ENCODE data around the gene ETS1.

DNA sequence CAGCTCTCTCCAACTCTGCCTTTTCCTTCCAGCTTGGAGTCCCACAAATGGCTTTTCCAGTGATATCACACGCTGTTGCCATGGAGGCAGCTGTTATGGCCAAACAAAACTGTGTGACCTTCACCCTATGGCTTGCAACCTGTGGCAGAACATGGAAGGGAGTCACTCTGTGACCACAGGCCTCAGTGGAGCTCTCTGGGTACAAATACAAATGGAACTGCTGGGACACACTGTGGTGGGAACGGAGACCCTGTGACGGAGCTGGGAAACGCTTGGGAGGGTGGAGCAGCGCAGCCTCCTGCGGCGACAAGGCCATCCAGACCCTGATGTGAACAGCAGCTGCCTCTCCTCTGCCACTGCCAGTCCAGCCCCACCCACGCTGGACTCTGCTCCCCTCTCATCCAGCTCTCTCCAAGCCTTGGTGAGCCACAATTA, 162.5 kb downstream of the ETS1 start:
- TF ChIP-seq, protein P1, sequence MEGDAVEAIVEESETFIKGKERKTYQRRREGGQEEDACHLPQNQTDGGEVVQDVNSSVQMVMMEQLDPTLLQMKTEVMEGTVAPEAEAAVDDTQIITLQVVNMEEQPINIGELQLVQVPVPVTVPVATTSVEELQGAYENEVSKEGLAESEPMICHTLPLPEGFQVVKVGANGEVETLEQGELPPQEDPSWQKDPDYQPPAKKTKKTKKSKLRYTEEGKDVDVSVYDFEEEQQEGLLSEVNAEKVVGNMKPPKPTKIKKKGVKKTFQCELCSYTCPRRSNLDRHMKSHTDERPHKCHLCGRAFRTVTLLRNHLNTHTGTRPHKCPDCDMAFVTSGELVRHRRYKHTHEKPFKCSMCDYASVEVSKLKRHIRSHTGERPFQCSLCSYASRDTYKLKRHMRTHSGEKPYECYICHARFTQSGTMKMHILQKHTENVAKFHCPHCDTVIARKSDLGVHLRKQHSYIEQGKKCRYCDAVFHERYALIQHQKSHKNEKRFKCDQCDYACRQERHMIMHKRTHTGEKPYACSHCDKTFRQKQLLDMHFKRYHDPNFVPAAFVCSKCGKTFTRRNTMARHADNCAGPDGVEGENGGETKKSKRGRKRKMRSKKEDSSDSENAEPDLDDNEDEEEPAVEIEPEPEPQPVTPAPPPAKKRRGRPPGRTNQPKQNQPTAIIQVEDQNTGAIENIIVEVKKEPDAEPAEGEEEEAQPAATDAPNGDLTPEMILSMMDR (IDR thresholded peaks at IDR 0.05; ENCODE audit: insufficient read depth, low read length) = no peak
- no peak for TF ChIP-seq SPI1 (IDR thresholded peaks at IDR 0.05; ENCODE audit: borderline replicate concordance, low read depth)

All from HL-60 (cell line).